Measurements from ENCODE around the gene ANKRD33.
A peak's percentile ranks its signal among the peaks of the same experiment; 100 is the strongest.

Gene ANKRD33

GRCh38 chr12:51911307-51911706 lies 23.4 kb downstream of the ANKRD33 start:
- peaks cover 10% of the 10 kb centered on the region for H3K79me2 ChIP-seq
- H3K4me1 ChIP-seq = peaks cover 55% of the 10 kb centered on the region
- H3K36me3 ChIP-seq (ENCODE audit: control insufficient read depth, insufficient read depth, low read length) = no peaks in the 10 kb centered on the region
- no peak overlapping the region for H3K4me3 ChIP-seq (ENCODE audit: low read depth, low read length)
- peak overlapping the region; percentile 82 for H3K27ac ChIP-seq
- H3K4me2 ChIP-seq (ENCODE audit: low read length) = no peak overlapping the region
- peak overlapping the region; percentile 35 for H3K9ac ChIP-seq
- no peaks in the 10 kb centered on the region for H3K9me3 ChIP-seq (ENCODE audit: control insufficient read depth, low read length)
- TF ChIP-seq CTCF (IDR thresholded peaks at IDR 0.05) = no peak
- no peak overlapping the region for H2AFZ ChIP-seq
- H3K27me3 ChIP-seq (ENCODE audit: control insufficient read depth, insufficient read depth, low read length) = no peaks in the 10 kb centered on the region

- Histone ChIP-seq H2AFZ (peak overlapping the region; percentile 53), H3K4me2 (ENCODE audit: low read length) (peak overlapping the region; percentile 38), H3K4me3 (ENCODE audit: low read depth, low read length) (no peak overlapping the region), H3K27ac (peak overlapping the region; percentile 82), H3K4me1 (peaks cover 52% of the 10 kb centered on the region), H3K36me3 (ENCODE audit: control insufficient read depth, insufficient read depth, low read length) (no peaks in the 10 kb centered on the region), H3K27me3 (ENCODE audit: control insufficient read depth, insufficient read depth, low read length) (no peaks in the 10 kb centered on the region), H3K9me3 (ENCODE audit: control insufficient read depth, low read length) (no peaks in the 10 kb centered on the region), H3K79me2 (peaks cover 10% of the 10 kb centered on the region), H3K9ac (no peak overlapping the region)
- no peak for TF ChIP-seq CTCF (IDR thresholded peaks at IDR 0.05)
Measured at GRCh38 chr12:51911788-51912711, 24.1 kb downstream of the ANKRD33 start.

GRCh38 chr12:51913071-51914033 lies 25.4 kb downstream of the ANKRD33 start:
- H3K36me3 ChIP-seq (ENCODE audit: control insufficient read depth, insufficient read depth, low read length) = no peaks in the 10 kb centered on the region
- no peak overlapping the region for H3K4me3 ChIP-seq (ENCODE audit: low read depth, low read length)
- no peak for TF ChIP-seq CTCF (IDR thresholded peaks at IDR 0.05)
- H2AFZ ChIP-seq = no peak overlapping the region
- H3K4me1 ChIP-seq = peaks cover 54% of the 10 kb centered on the region
- H3K27me3 ChIP-seq (ENCODE audit: control insufficient read depth, insufficient read depth, low read length) = no peaks in the 10 kb centered on the region
- no peak overlapping the region for H3K9ac ChIP-seq
- peaks cover 6% of the 10 kb centered on the region for H3K79me2 ChIP-seq
- no peaks in the 10 kb centered on the region for H3K9me3 ChIP-seq (ENCODE audit: control insufficient read depth, low read length)
- H3K27ac ChIP-seq = peak overlapping the region; percentile 82
- H3K4me2 ChIP-seq (ENCODE audit: low read length) = no peak overlapping the region

- no peaks in the 10 kb centered on the region for H3K79me2 ChIP-seq
- no peak overlapping the region for H3K4me2 ChIP-seq (ENCODE audit: low read length)
- H3K36me3 ChIP-seq (ENCODE audit: control insufficient read depth, insufficient read depth, low read length) = no peaks in the 10 kb centered on the region
- H3K27me3 ChIP-seq (ENCODE audit: control insufficient read depth, insufficient read depth, low read length) = no peaks in the 10 kb centered on the region
- H3K4me3 ChIP-seq (ENCODE audit: low read depth, low read length) = no peak overlapping the region
- H2AFZ ChIP-seq = no peak overlapping the region
- H3K9me3 ChIP-seq (ENCODE audit: control insufficient read depth, low read length) = no peaks in the 10 kb centered on the region
- H3K4me1 ChIP-seq = peaks cover 45% of the 10 kb centered on the region
- H3K27ac ChIP-seq = no peak overlapping the region
- H3K9ac ChIP-seq = no peak overlapping the region
- no peak for TF ChIP-seq CTCF (IDR thresholded peaks at IDR 0.05)
Measured at GRCh38 chr12:51914034-51914923, 26.4 kb downstream of the ANKRD33 start.
